Activated B cell treated with CpG ODN at 0.5 μM for 24 hours (primary cell): ENCODE data around the gene SEH1L. TPM values are rescaled to one million over a fixed set of nuclear protein-coding genes. Genes with fewer than 3 reads are reported as not detected.
"Not testable (repeated sequence)": the region's sequence is repeated elsewhere in the genome, so short reads cannot be mapped to it uniquely, and the experiment has no call there.

Source experiments
- ATAC-seq: fragments of 200-7000 bp; cut with Tn5 transposase; one replicate; pipeline ENCODE4 v1.10.0; 2021; ENCODE audit warnings: low read depth, mild to moderate bottlenecking, moderate library complexity
- CTCF ChIA-PET: fragments of 350-600 bp; sonication (Branson Sonifier 250); formaldehyde crosslinking; loops from one replicate; lab custom pipeline; 2021; ENCODE audit warnings: antibody characterized with exemption; lab: Charles Lee
- POLR2A ChIA-PET: fragments of 350-600 bp; sonication (Branson Sonifier 250); formaldehyde crosslinking; loops from one replicate; lab custom pipeline; 2021; ENCODE audit warnings: antibody characterized with exemption; lab: Charles Lee
- DNase-seq: peaks from one replicate; pipeline ENCODE4 v3.0.0; 2022
- H3K27ac Mint-ChIP-seq: one replicate; pipeline ENCODE4 v1.8.0; 2020; ENCODE audit warnings: mixed read lengths
- H3K27me3 Mint-ChIP-seq: one replicate; pipeline ENCODE4 v1.8.0; 2021; ENCODE audit warnings: mixed read lengths
- H3K36me3 Mint-ChIP-seq: one replicate; pipeline ENCODE4 v1.8.0; 2021; ENCODE audit warnings: low read depth, mixed read lengths
- H3K4me1 Mint-ChIP-seq: one replicate; pipeline ENCODE4 v1.8.0; 2021; ENCODE audit warnings: mixed read lengths
- H3K4me3 Mint-ChIP-seq: one replicate; pipeline ENCODE4 v1.8.0; 2020; ENCODE audit warnings: mild to moderate bottlenecking, mixed read lengths
- H3K9me3 Mint-ChIP-seq: one replicate; pipeline ENCODE4 v1.8.0; 2020; ENCODE audit warnings: mixed read lengths
- CTCF ChIP-seq: fragments of 200-600 bp; IDR thresholded peaks from one replicate; pipeline ENCODE4 v1.8.0; 2022; ENCODE audit warnings: antibody characterized with exemption, mild to moderate bottlenecking
- intact Hi-C: fragments of 100-400 bp; cut with micrococcal nuclease; formaldehyde crosslinking; loops from one replicate; pipeline ENCODE4 v1.15.1; 2024
- total RNA-seq: library from RNA; stranded (reverse); gene quantifications from 2 replicates; pipeline ENCODE4 v1.2.3, GENCODE V29; 2022

SEH1L gene
- total RNA-seq, 1 donor from 2014 or later: 79.3 TPM

GRCh38 chr18:12976305-12976704 lies 28.5 kb downstream of the SEH1L start:
- Mint-ChIP-seq H3K9me3 (no peaks in the 10 kb centered on the region), H3K4me1 (no peaks in the 10 kb centered on the region), H3K27me3 (no peaks in the 10 kb centered on the region), H3K36me3 (peaks cover 64% of the 10 kb centered on the region), H3K27ac (no peak overlapping the region), H3K4me3 (no peak overlapping the region)
- intact Hi-C loops: no loop called here
- DNase-seq (no peak), ATAC-seq (no peak)
- POLR2A ChIA-PET: no interaction called here
- CTCF ChIA-PET: no interaction called here
- no peak for TF ChIP-seq CTCF

DNA sequence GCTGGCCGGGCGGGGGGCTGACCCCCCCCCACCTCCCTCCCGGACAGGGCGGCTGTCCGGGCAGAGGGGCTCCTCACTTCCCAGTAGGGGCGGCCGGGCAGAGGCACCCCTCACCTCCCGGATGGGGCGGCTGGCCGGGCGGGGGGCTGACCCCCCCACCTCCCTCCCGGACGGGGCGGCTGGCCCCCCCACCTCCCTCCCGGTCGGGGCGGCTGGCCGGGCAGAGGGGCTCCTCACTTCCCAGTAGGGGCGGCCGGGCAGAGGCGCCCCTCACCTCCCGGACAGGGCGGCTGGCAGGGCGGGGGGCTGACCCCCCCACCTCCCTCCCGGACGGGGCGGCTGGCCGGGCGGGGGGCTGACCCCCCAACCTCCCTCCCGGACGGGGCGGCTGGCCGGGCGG lies 32.3 kb downstream of the SEH1L start:
- H3K27ac Mint-ChIP-seq, POLR2A ChIA-PET, CTCF ChIA-PET, ATAC-seq, H3K4me1 Mint-ChIP-seq, H3K4me3 Mint-ChIP-seq, H3K27me3 Mint-ChIP-seq, DNase-seq, intact Hi-C loops, H3K9me3 Mint-ChIP-seq: not testable (repeated sequence)
- peaks cover 54% of the 10 kb centered on the region for H3K36me3 Mint-ChIP-seq

DNA sequence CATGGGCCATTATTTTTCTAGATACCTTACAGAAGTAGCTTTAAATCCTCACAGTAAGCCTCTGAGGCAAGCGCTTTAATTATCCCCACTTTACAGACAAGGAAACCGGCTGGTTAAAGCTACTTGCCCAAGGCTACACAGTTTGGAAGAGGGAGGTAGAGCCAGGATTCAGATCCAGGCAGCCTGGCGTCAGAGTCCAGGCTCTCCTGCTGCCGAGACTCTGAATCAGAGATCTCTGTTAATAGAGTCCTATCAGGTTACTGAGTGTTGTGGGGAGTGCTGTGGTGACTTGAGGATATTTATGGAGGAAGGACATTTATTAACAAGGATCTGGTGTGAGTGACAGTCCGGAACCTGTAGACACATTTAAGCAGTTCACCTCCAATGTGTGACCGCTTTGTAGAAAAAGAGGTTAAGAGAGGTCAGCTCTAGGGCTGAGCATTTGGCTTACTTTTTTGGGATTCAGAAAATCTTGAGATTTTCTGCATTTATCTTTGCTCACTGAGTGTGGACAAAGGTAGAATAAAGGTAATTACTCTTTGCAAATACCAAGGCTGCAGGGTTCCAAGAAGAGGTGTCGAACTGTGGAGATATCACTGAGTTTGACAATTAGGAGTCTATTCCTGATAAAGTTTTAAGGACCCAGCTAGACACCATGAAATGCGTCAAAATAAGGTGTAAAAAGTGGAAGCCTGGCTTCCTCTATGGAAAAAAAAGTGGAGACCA lies 41.7 kb downstream of the SEH1L start:
- CTCF ChIA-PET: no interaction called here
- DNase-seq (no peak), ATAC-seq (no peak)
- Mint-ChIP-seq H3K4me3 (peak overlapping the region; percentile 93), H3K4me1 (peaks cover 32% of the 10 kb centered on the region), H3K9me3 (no peaks in the 10 kb centered on the region), H3K27ac (no peak overlapping the region), H3K36me3 (peaks cover 23% of the 10 kb centered on the region), H3K27me3 (no peaks in the 10 kb centered on the region)
- intact Hi-C loops: loop anchor here (2.0 to 5.0 kb wide), 7 partner anchors 63 to 1139 kb away; partner anchors contain the start of genes AFG3L2, CHMP1B, PTPN2 and TUBB6
- TF ChIP-seq CTCF: no peak
- POLR2A ChIA-PET: interaction anchor here (1.0 to 2.4 kb wide), 2 partner anchors 17 to 287 kb away, joined by 3 to 17 read pairs; partner anchors contain the start of genes CEP76 and PSMG2

DNA sequence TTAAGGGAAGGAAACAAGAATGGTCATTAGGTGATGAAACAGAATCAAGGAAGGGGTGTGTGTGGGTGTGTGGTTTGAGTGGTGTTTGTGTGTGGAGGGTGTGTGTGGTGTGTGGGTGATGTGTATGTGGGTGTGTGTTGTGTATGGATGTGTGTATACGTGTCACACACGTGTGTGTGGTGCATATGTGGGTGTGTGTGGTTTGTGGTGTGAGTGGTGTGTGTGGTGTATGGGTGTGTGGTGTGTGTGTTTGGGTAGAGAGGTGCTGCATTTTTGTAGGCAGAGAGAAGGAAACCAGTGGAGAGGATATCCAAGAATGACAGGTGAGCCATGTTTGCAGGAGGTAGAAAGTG lies 42.3 kb downstream of the SEH1L start:
- ChIA-PET CTCF (interaction anchor here (2.2 kb wide), 1 partner anchor 169 kb away, joined by 9 read pairs; no protein-coding TSS in a partner anchor), POLR2A (interaction anchor here (1.0 to 2.9 kb wide), 6 partner anchors 12 to 733 kb away, joined by 4 to 41 read pairs (median 12); partner anchors contain the start of genes AFG3L2, CEP76, PSMG2 and SEH1L)
- TF ChIP-seq CTCF: no peak
- Mint-ChIP-seq H3K9me3 (no peaks in the 10 kb centered on the region), H3K36me3 (peaks cover 21% of the 10 kb centered on the region), H3K4me3 (peak overlapping the region; percentile 93), H3K4me1 (peaks cover 32% of the 10 kb centered on the region), H3K27me3 (no peaks in the 10 kb centered on the region), H3K27ac (peak overlapping the region; percentile 13)
- DNase-seq (no peak), ATAC-seq (no peak)
- intact Hi-C loops: loop anchor here (2.0 to 5.0 kb wide), 7 partner anchors 63 to 1139 kb away; partner anchors contain the start of genes AFG3L2, CHMP1B, PTPN2 and TUBB6

GRCh38 chr18:12990641-12990966 lies 42.8 kb downstream of the SEH1L start:
- DNase-seq: no peak
- POLR2A ChIA-PET: interaction anchor here (0.6 to 2.9 kb wide), 21 partner anchors 13 to 1082 kb away, joined by 3 to 41 read pairs (median 4); partner anchors contain the start of genes AFG3L2, CEP76, FAM210A and PRELID3A
- H3K27ac Mint-ChIP-seq: peak overlapping the region; percentile 94
- intact Hi-C loops: loop anchor here (2.0 to 5.0 kb wide), 7 partner anchors 62 to 1140 kb away; partner anchors contain the start of genes AFG3L2, CHMP1B, PTPN2 and TUBB6
- no peak for ATAC-seq
- peaks cover 18% of the 10 kb centered on the region for H3K36me3 Mint-ChIP-seq
- H3K4me1 Mint-ChIP-seq: peaks cover 32% of the 10 kb centered on the region
- no peaks in the 10 kb centered on the region for H3K27me3 Mint-ChIP-seq
- peak overlapping the region; percentile 93 for H3K4me3 Mint-ChIP-seq
- TF ChIP-seq CTCF: no peak
- CTCF ChIA-PET: interaction anchor here (0.6 to 2.2 kb wide), 2 partner anchors 19 to 169 kb away, joined by 3 to 9 read pairs; no protein-coding TSS in a partner anchor
- H3K9me3 Mint-ChIP-seq: no peaks in the 10 kb centered on the region
